Adrenal gland (tissue), 12 donors: ENCODE measurements around the gene ZSCAN2. TPM values are rescaled to one million over a fixed set of nuclear protein-coding genes. Genes with fewer than 3 reads are reported as not detected.

Source experiments
- DNase-seq, 7 donors: peaks; one replicate each; pipeline ENCODE4 v3.0.0-alpha.2; 2019 to 2020
- H3K27ac ChIP-seq, 5 donors: fragments of 200-600 bp; sonication (generic) in 4 of 5; 1 replicate in 3 of 5; 2 replicates in 2 of 5; pipeline versions ENCODE4 v1.5.1 to v1.8.0; 2016 to 2020; ENCODE audit warnings: mild to moderate bottlenecking in 1 of 5
- H3K27me3 ChIP-seq: fragments of 200-600 bp; 2 replicates; pipeline ENCODE4 v1.8.0; 2021
- H3K36me3 ChIP-seq, 2 donors: fragments of 200-600 bp; replicated peaks in 1 of 2; 1 replicate in 1 of 2; 2 replicates in 1 of 2; pipeline versions ENCODE4 v1.5.1 to v1.8.0; 2018 to 2022
- H3K4me1 ChIP-seq, 2 donors: fragments of 200-600 bp; replicated peaks in 1 of 2; 1 replicate in 1 of 2; 2 replicates in 1 of 2; pipeline versions ENCODE4 v1.5.1 to v1.8.0; 2018 to 2021
- H3K4me3 ChIP-seq, 4 donors: fragments of 200-600 bp; sonication (generic) in 3 of 4; one replicate each; pipeline ENCODE4 v1.5.1; 2016 to 2018
- H3K9me3 ChIP-seq, 3 donors: fragments of 200-600 bp; sonication (generic) in 1 of 3; replicated peaks in 1 of 3; 1 replicate in 2 of 3; 2 replicates in 1 of 3; pipeline versions ENCODE4 v1.5.1 to v1.8.0; 2016 to 2021
- CTCF ChIP-seq, 6 experiments: fragments of 450-650 bp in 4 of 6; fragments of 200-600 bp in 2 of 6; sonication (generic) in 1 of 6; IDR thresholded peaks; 1 replicate in 5 of 6; 2 replicates in 1 of 6; pipeline versions ENCODE4 v1.5.1 to v1.8.0; 2016 to 2021; ENCODE audit warnings: antibody characterized with exemption in 6 of 6, mild to moderate bottlenecking in 2 of 6, moderate library complexity in 1 of 6
- POLR2A ChIP-seq, 2 donors: fragments of 450-650 bp; IDR thresholded peaks; one replicate each; pipeline ENCODE4 v1.6.1; 2017; ENCODE audit warnings: antibody characterized with exemption in 2 of 2, mild to moderate bottlenecking in 2 of 2, moderate library complexity in 1 of 2
- WGBS, 4 donors: extraction: QIAGEN DNeasy Blood & Tissue Kit in 2 of 4; methylation state at CpG; one replicate each; pipeline versions ENCODE4 v1.1.5 to v1.1.7; 2013 to 2017; 5-methylcytosine and 5-hydroxymethylcytosine counted together
- intact Hi-C, 2 donors: fragments of 100-400 bp; cut with DNase I; formaldehyde crosslinking; loops; one replicate each; pipeline versions ENCODE4 v1.14.1 to v1.15.0; 2022 to 2023
- polyA plus RNA-seq, 3 donors: library from polyadenylated mRNA; stranded (reverse); fragments of 200-250 nt in 2 of 3; fragments of 350-450 nt in 1 of 3; fragmentation: Illumina TruSeq in 1 of 3; extraction: RNeasy Lipid Tissue Mini Kit (QIAGEN cat#74804) in 1 of 3; gene quantifications; one replicate each; pipeline ENCODE4 v1.2.3, GENCODE V29; 2013 to 2014
- total RNA-seq, 9 donors: library from RNA; depleted of rRNA in 4 of 9; stranded (reverse); fragments of >200 nt in 4 of 9; fragments of 120-200 nt in 1 of 9; fragmentation: NEBNext Ultra II Directional in 1 of 9; extraction: Animal tissue kit (Norgen Biotek cat#: 25700) in 1 of 9; gene quantifications; one replicate each; pipeline versions ENCODE4 v1.1.0 to v1.2.4, GENCODE V29; 2013 to 2023
- donor health status: healthy with polysubstance abuse.
- donor health status: Bipolar disorder and iron deficiency.
- donor health status: DM: yes; HTN: yes; CAD: no.
- donor health status: DM: no; HTN: no; CAD: no.
- donor health status: DM: no; HTN: no; CAD: no.
- donor health status: DM: yes; HTN: yes; CAD: no.

Gene ZSCAN2
- total and polyA plus RNA-seq, 12 donors: 3.8 to 16.9 (median 10.4) TPM

GRCh38 chr15:84658788-84659411 is 58.1 kb downstream of the ZSCAN2 start:
- H3K4me3 ChIP-seq: peak overlapping the region in 1 of 4 donors; percentile 56
- no peak for DNase-seq
- peaks cover 5 to 27% of the 10 kb centered on the region in 2 donors for H3K4me1 ChIP-seq
- WGBS, 4 donors: 49 to 58% (median 53%) methylated on average over 7 of the region's 7 CpGs
- intact Hi-C loops: loop anchor here (10.0 kb wide), 1 partner anchor 56 kb away; the partner anchor contains the start of gene SEC11A (in 2 of the 2)
- H3K9me3 ChIP-seq: no peaks in the 10 kb centered on the region
- no peaks in the 10 kb centered on the region for H3K27me3 ChIP-seq
- peak overlapping the region in 4 of 5 donors; percentile 56 to 85 (median 60) for H3K27ac ChIP-seq
- H3K36me3 ChIP-seq: no peaks in the 10 kb centered on the region
- TF ChIP-seq CTCF (IDR thresholded peaks at IDR 0.05) (no peak), POLR2A (IDR thresholded peaks at IDR 0.05) (no peak)

- no peak for TF ChIP-seq CTCF (IDR thresholded peaks at IDR 0.05)
- TF ChIP-seq POLR2A (IDR thresholded peaks at IDR 0.05): no peak
- no peaks in the 10 kb centered on the region for H3K36me3 ChIP-seq
- no peaks in the 10 kb centered on the region for H3K27me3 ChIP-seq
- intact Hi-C loops: loop anchor here (10.0 kb wide), 1 partner anchor 55 kb away; the partner anchor contains the start of gene SEC11A (in 2 of the 2)
- no peak overlapping the region for H3K4me3 ChIP-seq
- DNase-seq: no peak
- no peaks in the 10 kb centered on the region for H3K9me3 ChIP-seq
- peaks cover 5 to 22% of the 10 kb centered on the region in 2 donors for H3K4me1 ChIP-seq
- WGBS, 4 donors: 84 to 89% (median 87%) methylated on average over 4 of the region's 4 CpGs
- H3K27ac ChIP-seq: no peak overlapping the region
Measured at GRCh38 chr15:84659904-84660781, 59.3 kb downstream of the ZSCAN2 start.

- H3K4me3 ChIP-seq: no peak overlapping the region
- H3K9me3 ChIP-seq: no peaks in the 10 kb centered on the region
- WGBS, 4 donors: 93 to 99% (median 96%) methylated on average over 10 of the region's 10 CpGs
- TF ChIP-seq POLR2A (IDR thresholded peaks at IDR 0.05) (no peak), CTCF (IDR thresholded peaks at IDR 0.05) (no peak)
- H3K27ac ChIP-seq: no peak overlapping the region
- H3K27me3 ChIP-seq: no peaks in the 10 kb centered on the region
- intact Hi-C loops: no loop called here
- DNase-seq: no peak
- peaks cover 0 to 6% of the 10 kb centered on the region in 2 donors for H3K36me3 ChIP-seq
- peaks cover 5 to 18% of the 10 kb centered on the region in 2 donors for H3K4me1 ChIP-seq
Measured at GRCh38 chr15:84661001-84661400, 60.2 kb downstream of the ZSCAN2 start.

- TF ChIP-seq POLR2A (IDR thresholded peaks at IDR 0.05) (no peak), CTCF (IDR thresholded peaks at IDR 0.05) (no peak)
- Histone ChIP-seq H3K27me3 (no peaks in the 10 kb centered on the region), H3K4me1 (peaks cover 0 to 5% of the 10 kb centered on the region in 2 donors), H3K27ac (peak overlapping the region in 2 of 5 donors; percentile 5 to 46), H3K36me3 (peaks cover 0 to 29% of the 10 kb centered on the region in 2 donors), H3K4me3 (no peak overlapping the region), H3K9me3 (no peaks in the 10 kb centered on the region)
- DNase-seq: no peak
- 82 to 89% (median 85%) methylated on average over 2 of the region's 2 CpGs for WGBS, 4 donors
- intact Hi-C loops: no loop called here
Measured at GRCh38 chr15:84666373-84666772, 65.6 kb downstream of the ZSCAN2 start.
